ENCODE results near the gene ALDH1A1. TPM values are rescaled to one million over a fixed set of nuclear protein-coding genes. Genes with fewer than 3 reads are reported as not detected.

ALDH1A1 gene
- total RNA-seq, 1 experiment from 2014 or later: 1.9 TPM

DNA sequence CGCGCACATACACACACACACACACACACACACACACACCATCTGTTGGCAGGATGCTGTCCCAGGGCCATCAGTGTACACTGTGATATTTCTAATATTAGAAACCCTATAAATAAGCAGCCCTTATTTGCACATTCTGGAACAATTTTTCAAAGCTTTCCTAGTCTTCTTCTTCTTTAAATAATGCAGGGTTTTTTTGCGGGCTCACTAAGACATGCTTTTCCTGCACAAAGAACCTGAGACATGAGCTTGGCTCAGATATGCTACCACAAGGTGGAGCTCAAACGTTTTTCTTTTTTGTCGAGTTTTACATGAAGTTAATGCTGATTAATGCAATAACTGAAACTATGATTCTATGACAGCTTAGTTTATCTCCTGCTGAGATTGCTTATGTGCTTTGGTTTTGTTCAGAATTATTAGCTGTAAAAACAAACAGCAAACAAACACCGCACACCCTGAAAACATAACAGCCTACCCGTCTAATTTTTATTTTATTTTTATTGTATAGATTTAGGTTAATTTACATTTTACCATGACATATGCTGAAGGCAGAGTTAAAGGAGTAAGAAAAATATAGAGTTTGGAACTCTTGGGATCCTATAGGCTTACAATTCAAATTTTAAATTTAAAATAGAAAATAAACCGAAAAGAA, 95.8 kb downstream of the ALDH1A1 start:
- Mint-ChIP-seq H3K27me3 (ENCODE audit: low read depth) (no peaks in the 10 kb centered on the region), H3K9me3 (peaks cover under 1% of the 10 kb centered on the region; the same call in 1 of the 2 replicates), H3K4me3 (no peak overlapping the region), H3K27ac (no peak overlapping the region), H3K36me3 (no peaks in the 10 kb centered on the region), H3K4me1 (peaks cover 16% of the 10 kb centered on the region)
- DNase-seq (ENCODE audit: low spot score): no peak
- CTCF ChIA-PET: interaction anchor here (0.6 to 3.5 kb wide), 24 partner anchors 12 to 576 kb away, joined by 3 to 44 read pairs (median 4); no protein-coding TSS in a partner anchor
- no peak for TF ChIP-seq NFE2L1 (CRISPR knock-in tag; IDR thresholded peaks at IDR 0.05)
- TF ChIP-seq, protein P1, sequence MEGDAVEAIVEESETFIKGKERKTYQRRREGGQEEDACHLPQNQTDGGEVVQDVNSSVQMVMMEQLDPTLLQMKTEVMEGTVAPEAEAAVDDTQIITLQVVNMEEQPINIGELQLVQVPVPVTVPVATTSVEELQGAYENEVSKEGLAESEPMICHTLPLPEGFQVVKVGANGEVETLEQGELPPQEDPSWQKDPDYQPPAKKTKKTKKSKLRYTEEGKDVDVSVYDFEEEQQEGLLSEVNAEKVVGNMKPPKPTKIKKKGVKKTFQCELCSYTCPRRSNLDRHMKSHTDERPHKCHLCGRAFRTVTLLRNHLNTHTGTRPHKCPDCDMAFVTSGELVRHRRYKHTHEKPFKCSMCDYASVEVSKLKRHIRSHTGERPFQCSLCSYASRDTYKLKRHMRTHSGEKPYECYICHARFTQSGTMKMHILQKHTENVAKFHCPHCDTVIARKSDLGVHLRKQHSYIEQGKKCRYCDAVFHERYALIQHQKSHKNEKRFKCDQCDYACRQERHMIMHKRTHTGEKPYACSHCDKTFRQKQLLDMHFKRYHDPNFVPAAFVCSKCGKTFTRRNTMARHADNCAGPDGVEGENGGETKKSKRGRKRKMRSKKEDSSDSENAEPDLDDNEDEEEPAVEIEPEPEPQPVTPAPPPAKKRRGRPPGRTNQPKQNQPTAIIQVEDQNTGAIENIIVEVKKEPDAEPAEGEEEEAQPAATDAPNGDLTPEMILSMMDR (IDR thresholded peaks at IDR 0.05): peak; percentile 23; the same call in 1 of the 2 replicates
- no peak for TF ChIP-seq FOXJ3 (CRISPR knock-in tag; IDR thresholded peaks at IDR 0.05; ENCODE audit: borderline replicate concordance)
- POLR2A ChIA-PET: no interaction called here
- ATAC-seq: peak; percentile 50; the same call in 1 of the 2 replicates

DNA sequence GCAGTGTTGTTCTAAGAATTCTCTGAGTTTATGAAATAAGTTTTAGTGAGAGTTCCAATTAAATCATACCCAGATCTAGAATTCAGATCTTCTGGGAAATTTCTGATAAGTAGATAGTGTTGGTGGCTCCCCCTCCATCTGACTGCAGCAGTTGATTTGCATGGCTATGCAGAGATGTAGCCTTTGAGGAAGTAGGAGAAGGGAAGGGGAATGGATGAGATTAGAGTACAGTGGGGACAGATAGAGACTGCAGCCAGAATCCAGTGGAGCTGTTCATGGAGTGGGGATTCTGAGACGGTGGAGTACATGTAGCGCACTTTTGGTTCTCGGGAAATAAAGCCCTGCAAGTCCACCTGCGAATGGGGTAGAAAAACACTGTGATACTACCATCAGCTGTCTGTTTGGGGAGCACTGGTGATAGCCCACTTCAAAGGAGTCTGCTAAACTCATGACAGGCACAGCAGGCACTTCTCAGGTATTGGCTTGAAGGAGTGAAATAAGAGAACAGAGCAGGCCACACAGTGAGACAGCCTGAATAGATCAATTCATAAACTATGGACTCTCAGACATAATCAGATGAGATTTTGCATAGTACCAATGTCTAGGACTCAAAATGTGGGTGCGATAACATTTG, 96.8 kb downstream of the ALDH1A1 start:
- ATAC-seq (peak; percentile 60), DNase-seq (ENCODE audit: low spot score) (no peak)
- Mint-ChIP-seq H3K36me3 (peaks cover 5% of the 10 kb centered on the region), H3K4me1 (peaks cover 16% of the 10 kb centered on the region), H3K9me3 (peaks cover 7% of the 10 kb centered on the region), H3K27me3 (ENCODE audit: low read depth) (no peaks in the 10 kb centered on the region; the same call in 1 of the 2 replicates), H3K4me3 (no peak overlapping the region), H3K27ac (0 out of 2 replicates have a peak overlapping the region, but pooled peaks have one; percentile 20)
- TF ChIP-seq GRHL2 (CRISPR knock-in tag; IDR thresholded peaks at IDR 0.05; ENCODE audit: insufficient replicate concordance, severe bottlenecking): no peak
- TF ChIP-seq ELF4 (CRISPR knock-in tag; IDR thresholded peaks at IDR 0.05; ENCODE audit: low read depth): no peak
- TF ChIP-seq, protein P2, sequence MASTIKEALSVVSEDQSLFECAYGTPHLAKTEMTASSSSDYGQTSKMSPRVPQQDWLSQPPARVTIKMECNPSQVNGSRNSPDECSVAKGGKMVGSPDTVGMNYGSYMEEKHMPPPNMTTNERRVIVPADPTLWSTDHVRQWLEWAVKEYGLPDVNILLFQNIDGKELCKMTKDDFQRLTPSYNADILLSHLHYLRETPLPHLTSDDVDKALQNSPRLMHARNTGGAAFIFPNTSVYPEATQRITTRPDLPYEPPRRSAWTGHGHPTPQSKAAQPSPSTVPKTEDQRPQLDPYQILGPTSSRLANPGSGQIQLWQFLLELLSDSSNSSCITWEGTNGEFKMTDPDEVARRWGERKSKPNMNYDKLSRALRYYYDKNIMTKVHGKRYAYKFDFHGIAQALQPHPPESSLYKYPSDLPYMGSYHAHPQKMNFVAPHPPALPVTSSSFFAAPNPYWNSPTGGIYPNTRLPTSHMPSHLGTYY (CRISPR knock-in tag; IDR thresholded peaks at IDR 0.05): no peak
- TF ChIP-seq NR1H2 (CRISPR knock-in tag; IDR thresholded peaks at IDR 0.05): no peak
- TF ChIP-seq NR3C1 (CRISPR knock-in tag; conservative IDR thresholded peaks at IDR 0.05; ENCODE audit: low read depth): no peak
- TF ChIP-seq NFE2L1 (CRISPR knock-in tag; IDR thresholded peaks at IDR 0.05): no peak
- ChIA-PET POLR2A (no interaction called here), CTCF (interaction anchor here (1.6 to 3.5 kb wide), 3 partner anchors 11 to 181 kb away, joined by 6 to 44 read pairs (median 35); no protein-coding TSS in a partner anchor)

DNA sequence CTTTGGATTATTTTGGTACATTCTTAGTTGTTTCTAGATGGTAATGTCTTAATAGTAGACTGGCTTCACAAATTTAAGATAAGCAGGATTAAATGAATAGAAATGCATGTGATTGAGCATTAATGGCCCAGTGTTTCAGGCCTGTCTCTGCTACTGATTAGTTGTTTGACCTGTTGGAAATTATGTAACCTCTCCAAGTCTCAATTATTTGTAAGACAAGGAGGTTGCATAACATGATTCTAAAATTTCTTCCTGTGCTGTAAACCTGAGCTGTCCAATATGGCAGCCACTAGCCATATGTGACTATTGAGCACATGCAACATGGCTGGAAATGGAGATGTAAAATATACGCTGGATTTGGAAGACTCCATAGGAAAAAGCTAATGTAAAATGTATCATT, 97.5 kb downstream of the ALDH1A1 start:
- peaks cover 5% of the 10 kb centered on the region for H3K36me3 Mint-ChIP-seq
- no peaks in the 10 kb centered on the region; the same call in 1 of the 2 replicates for H3K27me3 Mint-ChIP-seq (ENCODE audit: low read depth)
- no peak overlapping the region for H3K4me3 Mint-ChIP-seq
- POLR2A ChIA-PET: no interaction called here
- TF ChIP-seq, protein P3, sequence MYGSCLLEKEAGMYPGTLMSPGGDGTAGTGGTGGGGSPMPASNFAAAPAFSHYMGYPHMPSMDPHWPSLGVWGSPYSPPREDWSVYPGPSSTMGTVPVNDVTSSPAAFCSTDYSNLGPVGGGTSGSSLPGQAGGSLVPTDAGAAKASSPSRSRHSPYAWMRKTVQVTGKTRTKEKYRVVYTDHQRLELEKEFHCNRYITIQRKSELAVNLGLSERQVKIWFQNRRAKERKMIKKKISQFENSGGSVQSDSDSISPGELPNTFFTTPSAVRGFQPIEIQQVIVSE (CRISPR knock-in tag; IDR thresholded peaks at IDR 0.05; ENCODE audit: borderline replicate concordance): no peak
- no peak for TF ChIP-seq IRF2 (CRISPR knock-in tag; IDR thresholded peaks at IDR 0.05; ENCODE audit: borderline replicate concordance, low read depth)
- TF ChIP-seq, protein P1 (IDR thresholded peaks at IDR 0.05): no peak
- no peak for DNase-seq (ENCODE audit: low spot score)
- peaks cover 7% of the 10 kb centered on the region for H3K9me3 Mint-ChIP-seq
- H3K4me1 Mint-ChIP-seq: peaks cover 16% of the 10 kb centered on the region
- H3K27ac Mint-ChIP-seq: no peak overlapping the region
- ATAC-seq: no peak
- CTCF ChIA-PET: interaction anchor here (3.5 kb wide), 1 partner anchor 10 kb away, joined by 44 read pairs; no protein-coding TSS in a partner anchor

Other genes starting within 250 kb of the ALDH1A1 start
- 1.1 to 2.1 TPM (median 1.7 TPM) in 3 replicates for gene ANXA1, start 198.8 kb upstream of the ALDH1A1 start, total RNA-seq (2021)